HK-2 (cell line): Measurements from ENCODE around the gene TFIP11.

Source experiments
- DNase-seq: peaks from one replicate; pipeline ENCODE4 v3.0.0-alpha.2; 2018; ENCODE audit not compliant: unreplicated experiment

The TFIP11 gene

GRCh38 chr22:26448334-26448733 lies 63.9 kb downstream of the TFIP11 start:
- no peak for DNase-seq

DNA sequence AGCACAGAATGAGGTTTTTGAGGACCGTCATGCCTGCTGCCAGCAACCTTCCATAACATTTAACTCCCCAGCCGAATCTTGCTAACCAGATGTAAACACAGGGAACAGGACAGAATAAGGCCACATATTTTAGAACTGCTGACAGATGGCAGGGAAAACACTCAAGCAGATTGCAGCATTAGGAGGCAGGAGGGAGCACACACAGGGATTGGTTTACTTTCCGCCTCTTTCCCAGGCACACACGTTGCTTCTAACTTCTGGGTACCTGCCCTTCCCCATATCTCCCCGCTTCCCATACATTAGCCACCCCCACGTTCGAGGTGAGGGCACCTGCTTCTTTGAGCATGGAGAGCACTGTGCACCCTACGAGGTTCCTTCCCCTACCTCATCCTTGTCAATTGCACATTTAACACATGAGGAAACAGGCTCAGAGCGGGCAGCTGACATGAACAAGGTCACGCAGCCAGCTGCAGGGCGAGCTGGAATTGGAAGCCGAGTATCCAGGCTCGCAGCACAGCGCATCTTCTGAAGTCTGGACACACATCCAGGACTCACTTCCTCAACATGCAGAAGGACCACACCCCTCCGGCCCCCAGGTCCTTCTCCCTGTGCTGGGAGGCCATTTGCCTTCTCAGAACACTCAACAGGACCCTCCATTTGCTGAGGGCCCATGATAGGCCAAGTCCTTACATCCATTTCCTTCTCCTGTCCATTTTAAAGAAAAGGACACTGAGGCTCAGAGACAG lies 64.5 kb downstream of the TFIP11 start:
- DNase-seq = no peak

GRCh38 chr22:26446808-26447515 lies 65.3 kb downstream of the TFIP11 start:
- no peak for DNase-seq

- DNase-seq = no peak
These were observed 66.5 kb downstream of the TFIP11 start for GRCh38 chr22:26445577-26446275.

- no peak for DNase-seq
These were observed 67.5 kb downstream of the TFIP11 start for GRCh38 chr22:26444777-26445176.

GRCh38 chr22:26443901-26444690 lies 68.2 kb downstream of the TFIP11 start:
- DNase-seq = no peak

DNA sequence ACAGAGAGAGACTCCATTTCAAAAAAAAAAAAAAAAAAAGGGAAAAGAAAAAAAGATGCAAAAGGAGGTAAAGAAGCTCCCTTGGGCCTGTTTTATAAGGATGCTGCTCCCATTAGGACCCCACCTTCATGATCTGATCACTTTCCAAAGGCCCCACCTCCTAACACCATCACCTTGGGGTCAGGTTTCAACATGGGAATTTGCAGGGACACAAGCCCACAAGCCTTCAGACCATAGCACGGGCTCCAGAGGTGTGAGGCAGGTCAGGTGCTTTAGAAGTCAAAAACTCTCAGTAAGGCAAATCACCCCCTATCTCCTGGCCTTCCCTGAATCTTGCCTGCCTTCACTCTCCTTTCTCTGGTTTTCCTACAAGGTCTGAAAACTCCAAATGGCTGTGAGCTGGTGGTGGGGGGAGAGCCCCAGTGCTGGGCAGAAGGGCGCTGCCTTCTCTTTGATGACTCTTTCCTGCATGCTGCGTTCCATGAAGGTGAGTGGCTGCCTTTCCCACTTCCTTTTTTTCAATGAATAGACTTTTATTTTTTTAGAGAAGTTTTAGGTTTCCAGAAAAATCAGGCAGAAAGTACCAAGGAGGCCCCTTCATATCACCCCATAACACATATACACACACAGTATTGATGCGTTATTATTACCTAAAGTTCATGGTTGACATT lies 70.1 kb downstream of the TFIP11 start:
- DNase-seq = no peak
